ENCODE measurements around the gene COG5. TPM values are rescaled to one million over a fixed set of nuclear protein-coding genes. Genes with fewer than 3 reads are reported as not detected.

Gene COG5
- total and polyA plus RNA-seq, 4 donors: 4.1 to 27.1 (median 8.4) TPM

GRCh38 chr7:107494884-107495283, 68.8 kb downstream of the COG5 start (continued):
- TF ChIP-seq ZBTB33 (IDR thresholded peaks at IDR 0.05): no peak

GRCh38 chr7:107494315-107494751, 69.4 kb downstream of the COG5 start:
- no peak for DNase-seq (ENCODE audit: low spot score)
- H3K27me3 ChIP-seq (ENCODE audit: control insufficient read depth in 4 of 4, insufficient read depth in 4 of 4, low read length in 3 of 4): no peaks in the 10 kb centered on the region
- no peak overlapping the region for H3K9ac ChIP-seq (ENCODE audit: low read depth in 1 of 2, low read length in 2 of 2)
- H3K27ac ChIP-seq (ENCODE audit: low read depth in 1 of 2, low read length in 2 of 2): no peak overlapping the region
- H3K36me3 ChIP-seq (ENCODE audit: control insufficient read depth in 4 of 4, insufficient read depth in 3 of 4, low read depth in 1 of 4, low read length in 3 of 4): no peaks in the 10 kb centered on the region
- no peaks in the 10 kb centered on the region for H3K4me1 ChIP-seq (ENCODE audit: control insufficient read depth in 4 of 4, insufficient read depth in 4 of 4, low read length in 3 of 4)
- no peak overlapping the region for H3K4me3 ChIP-seq (ENCODE audit: low read depth in 1 of 3, low read length in 3 of 3)
- H3K9me3 ChIP-seq (ENCODE audit: control insufficient read depth in 4 of 4, low read length in 3 of 4): no peaks in the 10 kb centered on the region
- TF ChIP-seq RAD21 (IDR thresholded peaks at IDR 0.05): no peak
- TF ChIP-seq FOXA1 (IDR thresholded peaks at IDR 0.05): no peak
- TF ChIP-seq MAX (IDR thresholded peaks at IDR 0.05): no peak
- no peak for TF ChIP-seq CTCF (IDR thresholded peaks at IDR 0.05; ENCODE audit: low read depth, low read length, missing input control)
- TF ChIP-seq REST (IDR thresholded peaks at IDR 0.05): no peak
- no peak for TF ChIP-seq ZBTB33 (IDR thresholded peaks at IDR 0.05)
- no peak for TF ChIP-seq HNF4A (conservative IDR thresholded peaks at IDR 0.05)
- no peak for TF ChIP-seq JUND (IDR thresholded peaks at IDR 0.05)
- TF ChIP-seq YY1 (IDR thresholded peaks at IDR 0.05): no peak
- 90% methylated on average over 3 of the region's 3 CpGs for WGBS

GRCh38 chr7:107492875-107493274, 70.8 kb downstream of the COG5 start:
- Histone ChIP-seq H3K9me3 (ENCODE audit: control insufficient read depth in 4 of 4, low read length in 3 of 4) (no peaks in the 10 kb centered on the region), H3K27ac (ENCODE audit: low read depth in 1 of 2, low read length in 2 of 2) (no peak overlapping the region), H3K36me3 (ENCODE audit: control insufficient read depth in 4 of 4, insufficient read depth in 3 of 4, low read depth in 1 of 4, low read length in 3 of 4) (no peaks in the 10 kb centered on the region), H3K9ac (ENCODE audit: low read depth in 1 of 2, low read length in 2 of 2) (no peak overlapping the region), H3K27me3 (ENCODE audit: control insufficient read depth in 4 of 4, insufficient read depth in 4 of 4, low read length in 3 of 4) (no peaks in the 10 kb centered on the region), H3K4me1 (ENCODE audit: control insufficient read depth in 4 of 4, insufficient read depth in 4 of 4, low read length in 3 of 4) (no peaks in the 10 kb centered on the region), H3K4me3 (ENCODE audit: low read depth in 1 of 3, low read length in 3 of 3) (no peak overlapping the region)
- 97% methylated on average over 2 of the region's 2 CpGs for WGBS
- DNase-seq (ENCODE audit: low spot score): no peak
- no peak for TF ChIP-seq NR2F2 (IDR thresholded peaks at IDR 0.05)
- TF ChIP-seq GABPA (IDR thresholded peaks at IDR 0.05 in 1 of 2, conservative IDR thresholded peaks at IDR 0.05 in 1 of 2): no peak
- TF ChIP-seq ATF3 (IDR thresholded peaks at IDR 0.05): no peak
- TF ChIP-seq FOXA2 (IDR thresholded peaks at IDR 0.05): no peak
- no peak for TF ChIP-seq ZBTB33 (IDR thresholded peaks at IDR 0.05)
- TF ChIP-seq MAX (IDR thresholded peaks at IDR 0.05): no peak
- no peak for TF ChIP-seq HNF4A (conservative IDR thresholded peaks at IDR 0.05)
- TF ChIP-seq YY1 (IDR thresholded peaks at IDR 0.05): no peak
- no peak for TF ChIP-seq HNF4G (IDR thresholded peaks at IDR 0.05)
